ENCODE data around the gene SHROOM1. TPM values are rescaled to one million over a fixed set of nuclear protein-coding genes. Genes with fewer than 3 reads are reported as not detected.

SHROOM1 gene
- polyA plus RNA-seq, 1 donor from 2014 or later, result 1.8 TPM

DNA sequence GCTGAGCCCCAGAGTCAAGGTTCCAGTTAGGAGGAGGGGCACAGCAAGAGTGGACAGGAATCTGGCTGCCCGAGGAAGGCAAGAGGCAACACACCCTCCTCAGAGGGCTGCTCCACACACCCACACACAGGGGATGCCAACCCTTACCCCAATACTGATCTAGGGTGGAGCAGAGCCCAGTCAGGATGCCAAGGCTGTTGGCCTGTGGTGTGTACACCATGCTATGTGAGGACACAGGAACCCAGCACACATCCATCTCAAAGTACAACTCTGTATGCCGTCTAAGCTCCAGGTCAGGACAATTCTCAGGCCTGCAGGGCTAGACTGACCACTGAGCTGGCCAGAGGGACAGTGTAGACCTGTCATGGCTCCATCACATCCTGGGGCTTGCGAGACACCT is 56.0 kb downstream of the SHROOM1 start:
- H4K20me1 ChIP-seq (ENCODE audit: insufficient read depth), result no peaks in the 10 kb centered on the region
- H3K9me2 ChIP-seq (ENCODE audit: insufficient read depth, low read length), result no peaks in the 10 kb centered on the region
- H3F3A ChIP-seq (ENCODE audit: insufficient read depth, low read length, poor library complexity, severe bottlenecking), result no peaks in the 10 kb centered on the region
- no peak overlapping the region for H3K27ac ChIP-seq (ENCODE audit: low read length)
- H3K4me3 ChIP-seq (ENCODE audit: low read length), result no peak overlapping the region
- no peaks in the 10 kb centered on the region for H3K9me3 ChIP-seq (ENCODE audit: low read length)
- no peak overlapping the region for H3K4me2 ChIP-seq (ENCODE audit: low read length)
- no peak overlapping the region for H2AFZ ChIP-seq (ENCODE audit: low read depth, low read length)
- no peak overlapping the region for H3K9ac ChIP-seq (ENCODE audit: low read length)
- peaks cover 23% of the 10 kb centered on the region for H3K79me2 ChIP-seq (replicated peaks; ENCODE audit: insufficient read depth, low read length)
- TF ChIP-seq RAD21 (conservative IDR thresholded peaks at IDR 0.05), result no peak
- no peak for TF ChIP-seq EP300 (conservative IDR thresholded peaks at IDR 0.05; ENCODE audit: poor library complexity, severe bottlenecking)
- no peak for TF ChIP-seq TAF1 (IDR thresholded peaks at IDR 0.05; ENCODE audit: low read depth)
- no peak for TF ChIP-seq REST (IDR thresholded peaks at IDR 0.05; ENCODE audit: borderline replicate concordance)
- no peak for TF ChIP-seq POLR2AphosphoS5 (IDR thresholded peaks at IDR 0.05)
- no peak for TF ChIP-seq MXI1 (conservative IDR thresholded peaks at IDR 0.05; ENCODE audit: poor library complexity, severe bottlenecking)
- no peak for TF ChIP-seq EZH2 (IDR thresholded peaks at IDR 0.05; ENCODE audit: borderline replicate concordance, insufficient read depth, low read length, poor library complexity, severe bottlenecking)
- TF ChIP-seq, protein P1, sequence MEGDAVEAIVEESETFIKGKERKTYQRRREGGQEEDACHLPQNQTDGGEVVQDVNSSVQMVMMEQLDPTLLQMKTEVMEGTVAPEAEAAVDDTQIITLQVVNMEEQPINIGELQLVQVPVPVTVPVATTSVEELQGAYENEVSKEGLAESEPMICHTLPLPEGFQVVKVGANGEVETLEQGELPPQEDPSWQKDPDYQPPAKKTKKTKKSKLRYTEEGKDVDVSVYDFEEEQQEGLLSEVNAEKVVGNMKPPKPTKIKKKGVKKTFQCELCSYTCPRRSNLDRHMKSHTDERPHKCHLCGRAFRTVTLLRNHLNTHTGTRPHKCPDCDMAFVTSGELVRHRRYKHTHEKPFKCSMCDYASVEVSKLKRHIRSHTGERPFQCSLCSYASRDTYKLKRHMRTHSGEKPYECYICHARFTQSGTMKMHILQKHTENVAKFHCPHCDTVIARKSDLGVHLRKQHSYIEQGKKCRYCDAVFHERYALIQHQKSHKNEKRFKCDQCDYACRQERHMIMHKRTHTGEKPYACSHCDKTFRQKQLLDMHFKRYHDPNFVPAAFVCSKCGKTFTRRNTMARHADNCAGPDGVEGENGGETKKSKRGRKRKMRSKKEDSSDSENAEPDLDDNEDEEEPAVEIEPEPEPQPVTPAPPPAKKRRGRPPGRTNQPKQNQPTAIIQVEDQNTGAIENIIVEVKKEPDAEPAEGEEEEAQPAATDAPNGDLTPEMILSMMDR (IDR thresholded peaks at IDR 0.05; ENCODE audit: poor library complexity, severe bottlenecking), result no peak
- no peak for TF ChIP-seq SMC3 (conservative IDR thresholded peaks at IDR 0.05; ENCODE audit: poor library complexity)
- H3K36me3 ChIP-seq (ENCODE audit: insufficient read depth, low read length), result no peaks in the 10 kb centered on the region
- peaks cover 8% of the 10 kb centered on the region for H3K27me3 ChIP-seq (ENCODE audit: insufficient read depth, low read depth, low read length)

DNA sequence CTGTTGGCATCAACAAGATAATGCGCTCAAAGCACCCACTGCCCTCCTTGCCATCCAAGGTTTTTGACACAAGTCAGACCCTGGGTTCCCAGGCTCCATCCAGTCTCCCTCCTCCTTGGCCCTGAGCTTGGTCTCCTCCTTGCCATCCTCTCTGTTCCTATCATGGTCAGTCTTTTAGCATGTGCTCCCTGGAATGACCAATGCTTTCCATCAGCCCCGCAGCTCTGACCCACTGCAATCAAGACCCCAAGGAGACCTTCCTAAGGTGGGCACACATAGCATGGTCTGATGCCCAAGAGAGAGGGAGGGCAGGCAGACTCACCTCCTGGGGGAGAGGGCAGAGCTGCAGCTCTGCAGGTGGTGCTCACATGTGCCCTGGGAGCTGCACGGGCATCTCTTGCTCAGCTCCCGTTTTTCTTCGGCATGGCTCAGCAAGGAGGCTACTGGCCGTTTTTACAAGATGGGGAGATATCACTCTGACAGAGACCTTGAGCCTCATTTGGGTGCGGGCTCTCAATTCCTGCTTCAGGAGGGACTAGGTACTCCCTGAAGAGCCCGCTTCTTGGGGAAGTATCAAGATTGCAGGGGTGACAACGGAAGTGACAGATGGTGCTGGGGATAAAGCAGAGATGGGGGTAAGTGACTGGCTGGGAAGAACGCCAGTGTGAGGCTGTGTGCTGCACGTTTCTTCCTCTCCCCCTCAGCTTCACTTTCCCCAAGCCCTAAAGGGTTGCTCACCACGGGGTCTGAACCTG is 56.7 kb downstream of the SHROOM1 start:
- Histone ChIP-seq H3K4me2 (ENCODE audit: low read length) (no peak overlapping the region), H3K9me2 (ENCODE audit: insufficient read depth, low read length) (no peaks in the 10 kb centered on the region), H4K20me1 (ENCODE audit: insufficient read depth) (no peaks in the 10 kb centered on the region), H3K9ac (ENCODE audit: low read length) (no peak overlapping the region), H3K27ac (ENCODE audit: low read length) (no peak overlapping the region), H3K4me3 (ENCODE audit: low read length) (no peak overlapping the region), H3K9me3 (ENCODE audit: low read length) (no peaks in the 10 kb centered on the region), H3F3A (ENCODE audit: insufficient read depth, low read length, poor library complexity, severe bottlenecking) (no peaks in the 10 kb centered on the region), H3K27me3 (ENCODE audit: insufficient read depth, low read depth, low read length) (peaks cover 8% of the 10 kb centered on the region), H3K36me3 (ENCODE audit: insufficient read depth, low read length) (no peaks in the 10 kb centered on the region), H3K79me2 (replicated peaks; ENCODE audit: insufficient read depth, low read length) (peaks cover 29% of the 10 kb centered on the region), H2AFZ (ENCODE audit: low read depth, low read length) (no peak overlapping the region)
- TF ChIP-seq SMC3 (conservative IDR thresholded peaks at IDR 0.05; ENCODE audit: poor library complexity) (no peak), EZH2 (IDR thresholded peaks at IDR 0.05; ENCODE audit: borderline replicate concordance, insufficient read depth, low read length, poor library complexity, severe bottlenecking) (no peak), TAF1 (IDR thresholded peaks at IDR 0.05; ENCODE audit: low read depth) (no peak), EP300 (conservative IDR thresholded peaks at IDR 0.05; ENCODE audit: poor library complexity, severe bottlenecking) (no peak), POLR2AphosphoS5 (IDR thresholded peaks at IDR 0.05) (no peak), MXI1 (conservative IDR thresholded peaks at IDR 0.05; ENCODE audit: poor library complexity, severe bottlenecking) (no peak), REST (IDR thresholded peaks at IDR 0.05; ENCODE audit: borderline replicate concordance) (no peak), RAD21 (conservative IDR thresholded peaks at IDR 0.05) (no peak)
- TF ChIP-seq, protein P1 (IDR thresholded peaks at IDR 0.05; ENCODE audit: poor library complexity, severe bottlenecking), result no peak
